ENCODE data around the gene ZC3H10. TPM values are rescaled to one million over a fixed set of nuclear protein-coding genes. Genes with fewer than 3 reads are reported as not detected.

Gene ZC3H10
- total and polyA plus RNA-seq, 2 of the 8 experiments (the other 6 are each of a cell fraction or from before 2014, with no cell fraction given) = 4.0 to 11.2 TPM

DNA sequence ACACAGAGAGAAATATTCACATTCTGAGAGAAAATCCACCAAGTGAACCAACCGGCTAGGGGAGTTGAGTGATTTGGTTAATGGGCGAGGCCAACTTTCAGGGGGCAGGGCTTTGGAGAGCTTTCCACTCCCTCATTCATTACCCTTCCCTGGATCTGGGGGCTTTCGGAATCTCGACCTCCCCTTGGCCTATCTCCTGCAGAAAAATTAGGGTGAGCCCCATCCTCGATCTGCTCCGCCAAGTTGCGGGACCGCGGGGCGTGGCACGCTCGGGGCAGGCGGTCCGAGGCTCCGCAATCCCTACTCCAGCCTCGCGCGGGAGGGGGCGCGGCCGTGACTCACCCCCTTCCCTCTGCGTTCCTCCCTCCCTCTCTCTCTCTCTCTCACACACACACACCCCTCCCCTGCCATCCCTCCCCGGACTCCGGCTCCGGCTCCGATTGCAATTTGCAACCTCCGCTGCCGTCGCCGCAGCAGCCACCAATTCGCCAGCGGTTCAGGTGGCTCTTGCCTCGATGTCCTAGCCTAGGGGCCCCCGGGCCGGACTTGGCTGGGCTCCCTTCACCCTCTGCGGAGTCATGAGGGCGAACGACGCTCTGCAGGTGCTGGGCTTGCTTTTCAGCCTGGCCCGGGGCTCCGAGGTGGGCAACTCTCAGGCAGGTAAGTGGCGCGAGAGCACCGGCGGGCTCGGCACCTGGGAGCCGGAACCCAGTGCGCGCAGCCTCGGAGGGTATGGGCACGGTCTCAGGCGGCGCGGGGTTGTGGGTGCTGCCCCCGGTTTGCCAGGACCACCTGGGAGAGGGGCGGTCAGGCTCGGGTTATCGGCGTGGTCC lies 38.1 kb upstream of the ZC3H10 start, which contains the start of gene ERBB3 (continued):
- TF ChIP-seq JUN (IDR thresholded peaks at IDR 0.05; ENCODE audit: low read depth, low read length) (no peak), CBX5 (IDR thresholded peaks at IDR 0.05; ENCODE audit: low read depth, low read length) (no peak), ASH2L (IDR thresholded peaks at IDR 0.05; ENCODE audit: low read length) (peak; percentile 64), SIRT6 (IDR thresholded peaks at IDR 0.05; ENCODE audit: low read length) (no peak), MAFK (IDR thresholded peaks at IDR 0.05; ENCODE audit: low read depth, low read length) (no peak), BCL11A (IDR thresholded peaks at IDR 0.05; ENCODE audit: low read depth in 2 of 2, low read length in 2 of 2) (no peak), TAF1 (IDR thresholded peaks at IDR 0.05; ENCODE audit: low read depth, low read length) (peak; percentile 29), HDAC6 (IDR thresholded peaks at IDR 0.05; ENCODE audit: low read depth, low read length) (no peak)

Data from H1 (cell line).